ENCODE data around the gene COMMD9. TPM values are rescaled to one million over a fixed set of nuclear protein-coding genes. Genes with fewer than 3 reads are reported as not detected.
A peak's percentile ranks its signal among the peaks of the same experiment; 100 is the strongest.
"Not testable (repeated sequence)": the region's sequence is repeated elsewhere in the genome, so short reads cannot be mapped to it uniquely, and the experiment has no call there.

The COMMD9 gene
- total RNA-seq = 35.4 and 49.0 TPM in 2 replicates

DNA sequence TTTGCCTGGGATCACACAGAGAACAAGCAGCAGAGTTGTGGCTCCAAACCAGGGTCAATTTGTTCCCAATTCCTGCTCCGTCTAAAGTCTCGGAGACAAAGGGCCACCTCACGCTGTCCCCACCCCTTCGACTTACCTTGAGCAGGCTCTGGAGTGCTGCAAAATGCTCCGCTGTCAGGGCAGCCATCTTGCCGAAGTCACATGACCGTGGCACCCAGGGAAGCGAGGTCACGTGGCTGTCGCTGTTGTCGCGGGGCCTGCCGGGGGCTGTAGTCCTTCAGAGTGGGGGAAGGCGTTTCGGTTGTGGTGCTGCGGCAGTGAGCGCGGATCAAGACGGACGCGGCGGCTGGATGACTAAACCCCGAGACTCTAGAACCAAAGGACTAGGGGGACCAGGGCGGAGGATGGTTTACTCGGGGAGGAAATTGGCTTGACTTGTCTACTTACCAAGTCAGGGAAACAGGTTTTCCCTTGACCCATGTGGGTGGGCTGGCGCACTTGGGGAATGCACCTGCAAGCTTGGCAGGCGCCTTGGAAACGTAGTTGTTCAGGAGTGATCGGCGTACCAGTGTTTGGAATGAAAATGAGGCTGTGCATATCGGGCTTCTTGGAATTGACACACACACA lies at the start of gene COMMD9:
Gene COMMD9 (minus strand): TSS at position 199 of the 627 bp plus-strand sequence. CDS start 12 bp downstream, at position 187.
- H3K4me3 ChIP-seq (ENCODE audit: low read depth, low read length) = peak within 1 kb of the TSS; percentile 87
- DNase-seq (ENCODE audit: low read depth) = peak; percentile 93
- no peak for TF ChIP-seq CTCF (IDR thresholded peaks at IDR 0.05; ENCODE audit: insufficient read depth, low read depth, low read length)

GRCh38 chr11:36333897-36334296 lies 44.7 kb upstream of the COMMD9 start:
- peak; percentile 43 for DNase-seq (ENCODE audit: low read depth)
- no peak for TF ChIP-seq CTCF (IDR thresholded peaks at IDR 0.05; ENCODE audit: insufficient read depth, low read depth, low read length)

DNA sequence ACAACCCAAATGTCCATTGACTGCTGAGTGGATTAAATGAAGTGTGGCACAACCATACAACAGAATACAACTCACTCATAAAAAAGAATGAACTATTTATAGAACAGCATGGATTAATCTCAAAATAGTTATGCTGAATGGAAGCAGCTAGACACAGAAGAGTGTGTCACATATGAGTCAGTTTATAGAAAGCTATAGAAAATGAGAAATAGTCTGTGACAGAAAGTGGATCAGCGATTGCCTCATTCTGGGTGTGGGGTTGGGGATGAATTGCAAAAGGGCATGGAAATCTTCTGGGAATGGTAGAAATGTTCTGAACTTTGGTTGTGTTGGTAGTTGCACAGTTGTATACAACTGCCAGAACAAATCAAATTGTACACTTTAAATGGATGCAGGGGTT lies 44.2 kb upstream of the COMMD9 start:
- peak; percentile 41 for DNase-seq (ENCODE audit: low read depth)
- H3K4me3 ChIP-seq (ENCODE audit: low read depth, low read length) = no peak overlapping the region
- TF ChIP-seq CTCF (IDR thresholded peaks at IDR 0.05; ENCODE audit: insufficient read depth, low read depth, low read length) = no peak

More at GRCh38 chr11:36333897-36334296, 44.7 kb upstream of the COMMD9 start:
- no peak overlapping the region for H3K4me3 ChIP-seq (ENCODE audit: low read depth, low read length)

- TF ChIP-seq CTCF (IDR thresholded peaks at IDR 0.05; ENCODE audit: insufficient read depth, low read depth, low read length) = no peak
- DNase-seq (ENCODE audit: low read depth) = no peak
- H3K4me3 ChIP-seq (ENCODE audit: low read depth, low read length) = no peak overlapping the region
Observed at GRCh38 chr11:36330411-36330810, 41.2 kb upstream of the COMMD9 start.

DNA sequence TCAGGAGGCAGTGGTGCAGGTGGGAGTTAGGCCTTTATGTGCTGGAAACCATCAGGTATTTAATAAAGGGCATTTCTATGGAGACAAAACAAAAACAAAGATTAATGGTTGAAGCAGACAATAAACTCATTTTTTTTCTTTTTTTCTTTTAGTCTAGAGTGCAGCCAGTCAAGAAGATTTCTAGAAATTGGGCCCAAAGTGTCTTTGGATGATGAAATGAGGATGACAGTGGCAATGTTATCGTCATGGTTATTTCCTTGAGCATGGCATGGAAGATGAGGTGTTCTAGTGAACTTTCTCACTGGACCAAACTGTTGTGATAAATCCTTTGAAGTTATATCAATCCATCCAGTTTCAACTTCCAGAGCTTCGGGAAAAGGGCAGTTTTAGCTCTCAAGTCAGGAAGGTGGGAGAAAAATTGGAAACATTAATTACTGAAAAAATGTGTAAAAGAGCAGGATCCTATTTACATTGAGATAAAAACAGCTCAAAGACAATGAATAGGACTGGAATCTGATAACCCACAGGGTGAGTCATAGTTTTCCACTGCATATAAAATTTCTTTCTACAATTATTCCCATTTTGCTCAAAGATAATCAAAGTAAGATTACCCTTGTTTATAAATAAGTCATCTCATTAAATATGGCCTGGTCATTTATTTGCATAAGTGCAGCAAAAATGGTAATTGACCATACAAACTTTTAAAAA lies 39.9 kb upstream of the COMMD9 start:
- H3K4me3 ChIP-seq (ENCODE audit: low read depth, low read length) = no peak overlapping the region
- DNase-seq (ENCODE audit: low read depth) = no peak
- TF ChIP-seq CTCF (IDR thresholded peaks at IDR 0.05; ENCODE audit: insufficient read depth, low read depth, low read length) = no peak

GRCh38 chr11:36326524-36327419 lies 37.5 kb upstream of the COMMD9 start:
- no peak for DNase-seq (ENCODE audit: low read depth)
- H3K4me3 ChIP-seq (ENCODE audit: low read depth, low read length) = no peak overlapping the region
- no peak for TF ChIP-seq CTCF (IDR thresholded peaks at IDR 0.05; ENCODE audit: insufficient read depth, low read depth, low read length)

DNA sequence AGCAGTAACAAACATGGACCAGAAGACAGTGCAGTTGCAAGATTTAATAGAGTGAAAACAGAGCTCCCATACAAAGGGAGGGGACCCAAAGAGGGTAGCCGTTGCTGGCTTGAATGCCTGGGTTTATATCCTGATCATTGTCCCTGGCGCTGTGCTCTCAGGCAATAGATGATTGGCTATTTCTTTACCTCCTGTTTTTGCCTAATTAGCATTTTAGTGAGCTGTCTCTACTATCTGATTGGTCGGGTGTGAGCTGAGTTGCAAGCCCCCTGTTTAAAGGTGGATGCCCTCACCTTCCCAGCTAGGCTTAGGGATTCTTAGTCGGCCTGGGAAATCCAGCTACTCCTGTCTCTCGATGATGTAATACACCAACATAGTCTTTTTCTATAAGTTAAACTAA lies 36.2 kb upstream of the COMMD9 start:
- not testable (repeated sequence) for DNase-seq (ENCODE audit: low read depth); H3K4me3 ChIP-seq (ENCODE audit: low read depth, low read length)

GRCh38 chr11:36324956-36325355 lies 35.7 kb upstream of the COMMD9 start:
- not testable (repeated sequence) for DNase-seq (ENCODE audit: low read depth); H3K4me3 ChIP-seq (ENCODE audit: low read depth, low read length)

Data from fibroblast of villous mesenchyme (primary cell).